Measurements from ENCODE around the gene RFK. TPM values are rescaled to one million over a fixed set of nuclear protein-coding genes. Genes with fewer than 3 reads are reported as not detected.

Gene RFK
- total RNA-seq, 1 donor from 2014 or later, result 38.0 TPM

Other genes starting within 250 kb of the RFK start
- 2.7 and 2.8 TPM in 2 replicates for gene GCNT1, start 64.8 kb upstream of the RFK start, total RNA-seq

Measured in kidney epithelial cell (primary cell).